ENCODE measurements around the gene FMNL3. TPM values are rescaled to one million over a fixed set of nuclear protein-coding genes. Genes with fewer than 3 reads are reported as not detected.

FMNL3 gene
- total and polyA plus RNA-seq, 2 of the 8 experiments (the other 6 are each of a cell fraction or from before 2014, with no cell fraction given), result 8.6 to 29.0 TPM

DNA sequence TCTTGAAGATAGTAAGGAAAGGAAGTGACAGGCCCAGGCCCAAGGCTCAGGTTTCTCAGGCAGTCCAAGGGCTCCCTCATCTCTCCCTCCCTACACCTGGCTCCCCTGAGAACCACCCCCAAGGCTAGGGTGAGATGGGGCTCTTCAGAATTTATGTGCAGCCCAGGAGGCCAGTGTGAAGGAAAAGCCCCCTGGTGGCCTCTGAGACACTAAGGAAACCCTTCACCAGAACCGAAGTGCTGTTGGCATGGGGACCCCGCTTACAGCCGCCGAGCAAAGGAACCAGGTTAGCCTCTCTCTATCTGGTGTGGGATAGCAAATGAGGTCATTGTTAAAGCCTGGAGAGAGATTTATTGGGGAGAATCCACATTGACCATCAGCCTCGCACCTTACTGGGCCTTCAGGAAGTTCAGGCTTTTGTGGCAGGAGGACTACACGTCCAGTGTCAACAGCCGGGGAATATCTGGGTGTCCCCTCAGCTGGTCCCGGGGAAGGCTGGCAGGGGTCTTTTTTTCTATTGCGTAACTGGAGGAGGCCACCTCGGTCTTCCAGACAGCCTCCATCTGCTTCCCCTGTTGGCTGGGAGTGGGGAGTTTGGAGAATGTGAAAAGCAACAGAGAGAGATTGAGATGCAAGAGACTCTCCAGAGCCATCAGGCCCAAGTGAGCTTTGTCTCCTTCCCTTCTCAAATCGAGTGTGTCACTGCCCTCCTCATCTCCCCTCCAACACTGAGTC, 119.9 kb downstream of the FMNL3 start (continued):
- TF ChIP-seq EZH2 (IDR thresholded peaks at IDR 0.05; ENCODE audit: low read depth, low read length, severe bottlenecking) (no peak), RFX5 (IDR thresholded peaks at IDR 0.05; ENCODE audit: borderline replicate concordance, low read depth, low read length) (no peak), SIX5 (IDR thresholded peaks at IDR 0.05; ENCODE audit: low read depth, low read length) (no peak), ZNF274 (IDR thresholded peaks at IDR 0.05; ENCODE audit: borderline replicate concordance, extremely low read depth, low read length) (no peak), CREB1 (IDR thresholded peaks at IDR 0.05) (no peak)

Small RNA genes within 50 kb of the gene (small RNA-seq; reads per million reads assigned to genes)
- gene AC020612.2 (ENCODE audit: insufficient read depth) (not detected), gene HIGD1AP9 (ENCODE audit: insufficient read depth) (not detected), gene POLR2KP1 (ENCODE audit: insufficient read depth) (not detected), gene RNU6-834P (ENCODE audit: insufficient read depth) (not detected)

Other genes starting within 250 kb of the FMNL3 start
- gene KCNH3, start 168.4 kb downstream of the FMNL3 start, total RNA-seq (2021; fragmentation: NEBNext Ultra II Directional; extraction: Animal tissue kit (Norgen Biotek cat#: 25700)), result 0.24 and 0.36 TPM in 2 replicates
- gene KCNH3, start 168.4 kb downstream of the FMNL3 start, polyA plus RNA-seq (2011; rRNA removed), result 0.47 and 0.50 TPM in 2 replicates
- gene MCRS1, start 139.3 kb downstream of the FMNL3 start, total RNA-seq (2021; fragmentation: NEBNext Ultra II Directional; extraction: Animal tissue kit (Norgen Biotek cat#: 25700)), result 90.3 and 92.5 TPM in 2 replicates
- gene MCRS1, start 139.3 kb downstream of the FMNL3 start, polyA plus RNA-seq (2011; rRNA removed), result 139 and 170 TPM in 2 replicates
- gene FAM186B, start 101.8 kb downstream of the FMNL3 start, total RNA-seq (2021; fragmentation: NEBNext Ultra II Directional; extraction: Animal tissue kit (Norgen Biotek cat#: 25700)), result 0.21 and 0.73 TPM in 2 replicates
- 0.12 and 0.13 TPM in 2 replicates for gene FAM186B, start 101.8 kb downstream of the FMNL3 start, polyA plus RNA-seq (2011; rRNA removed)
- 24.4 and 26.8 TPM in 2 replicates for gene PRPF40B, start 83.8 kb downstream of the FMNL3 start, total RNA-seq (2021; fragmentation: NEBNext Ultra II Directional; extraction: Animal tissue kit (Norgen Biotek cat#: 25700))
- gene PRPF40B, start 83.8 kb downstream of the FMNL3 start, polyA plus RNA-seq (2011; rRNA removed), result 14.4 and 23.5 TPM in 2 replicates
- 413 and 423 TPM in 2 replicates for gene TMBIM6, start 34.2 kb upstream of the FMNL3 start, total RNA-seq (2021; fragmentation: NEBNext Ultra II Directional; extraction: Animal tissue kit (Norgen Biotek cat#: 25700))
- 417 and 556 TPM in 2 replicates for gene TMBIM6, start 34.2 kb upstream of the FMNL3 start, polyA plus RNA-seq (2011; rRNA removed)
- 27.9 and 30.2 TPM in 2 replicates for gene NCKAP5L, start 121.0 kb upstream of the FMNL3 start, total RNA-seq (2021; fragmentation: NEBNext Ultra II Directional; extraction: Animal tissue kit (Norgen Biotek cat#: 25700))
- gene NCKAP5L, start 121.0 kb upstream of the FMNL3 start, polyA plus RNA-seq (2011; rRNA removed), result 9.4 and 16.3 TPM in 2 replicates
- gene BCDIN3D, start 135.7 kb upstream of the FMNL3 start, total RNA-seq (2021; fragmentation: NEBNext Ultra II Directional; extraction: Animal tissue kit (Norgen Biotek cat#: 25700)), result 2.4 and 2.5 TPM in 2 replicates
- 1.6 TPM in 2 replicates for gene BCDIN3D, start 135.7 kb upstream of the FMNL3 start, polyA plus RNA-seq (2011; rRNA removed)
- gene FAIM2, start 196.5 kb upstream of the FMNL3 start, total RNA-seq (2021; fragmentation: NEBNext Ultra II Directional; extraction: Animal tissue kit (Norgen Biotek cat#: 25700)), result 0.89 and 1.4 TPM in 2 replicates
- 1.3 and 3.1 TPM in 2 replicates for gene FAIM2, start 196.5 kb upstream of the FMNL3 start, polyA plus RNA-seq (2011; rRNA removed)
- not detected in 2 replicates for gene AQP2, start 243.3 kb upstream of the FMNL3 start, total RNA-seq (2021; fragmentation: NEBNext Ultra II Directional; extraction: Animal tissue kit (Norgen Biotek cat#: 25700))
- gene AQP2, start 243.3 kb upstream of the FMNL3 start, polyA plus RNA-seq (2011; rRNA removed), result 0.02 TPM in 1 of 2 replicates, not detected in the other

Measured in H1 (cell line).